ACC112 (cell line): ENCODE data around the gene ARAF.

Experiments
- H2AFZ ChIP-seq: fragments of 200-600 bp; sonication (generic); one replicate; pipeline ENCODE4 v1.6.0; 2017; ENCODE audit warnings: antibody characterized with exemption, low read length; ENCODE audit not compliant: unreplicated experiment
- H3K27ac ChIP-seq: fragments of 200-600 bp; sonication (generic); 2 replicates; pipeline ENCODE4 v1.5.1; 2014; ENCODE audit warnings: low read depth, mild to moderate bottlenecking, antibody characterized with exemption, low read length, moderate library complexity
- H3K27me3 ChIP-seq: fragments of 200-600 bp; sonication (generic); 2 replicates; pipeline ENCODE4 v1.6.1; 2014; ENCODE audit warnings: mild to moderate bottlenecking, antibody characterized with exemption, low read length, moderate library complexity, mixed read lengths; ENCODE audit not compliant: insufficient read depth
- H3K36me3 ChIP-seq: fragments of 200-600 bp; sonication (generic); 2 replicates; pipeline ENCODE4 v1.6.1; 2016; ENCODE audit warnings: mild to moderate bottlenecking, antibody characterized with exemption, low read length, moderate library complexity, mixed read lengths; ENCODE audit not compliant: insufficient read depth
- H3K4me1 ChIP-seq: fragments of 200-600 bp; sonication (generic); one replicate; pipeline ENCODE4 v1.6.1; 2016; ENCODE audit warnings: low read length, mixed read lengths; ENCODE audit not compliant: insufficient read depth, unreplicated experiment, control insufficient read depth
- H3K4me3 ChIP-seq: fragments of 200-600 bp; sonication (generic); 2 replicates; pipeline ENCODE4 v1.5.1; 2014; ENCODE audit warnings: mild to moderate bottlenecking, low read depth, low read length
- H3K79me2 ChIP-seq: fragments of 200-600 bp; sonication (generic); one replicate; pipeline ENCODE4 v1.6.0; 2016; ENCODE audit warnings: low read length; ENCODE audit not compliant: control insufficient read depth, unreplicated experiment, insufficient read depth

The ARAF gene

GRCh38 chrX:47576021-47576898 is 15.3 kb downstream of the ARAF start:
- H3K27me3 ChIP-seq: no peaks in the 10 kb centered on the region
- H3K27ac ChIP-seq: no peak overlapping the region
- H3K79me2 ChIP-seq: no peaks in the 10 kb centered on the region
- H2AFZ ChIP-seq: no peak overlapping the region
- H3K4me3 ChIP-seq: no peak overlapping the region
- peaks cover 5% of the 10 kb centered on the region; the same call in 1 of the 2 replicates for H3K36me3 ChIP-seq
- peaks cover 22% of the 10 kb centered on the region for H3K4me1 ChIP-seq

DNA sequence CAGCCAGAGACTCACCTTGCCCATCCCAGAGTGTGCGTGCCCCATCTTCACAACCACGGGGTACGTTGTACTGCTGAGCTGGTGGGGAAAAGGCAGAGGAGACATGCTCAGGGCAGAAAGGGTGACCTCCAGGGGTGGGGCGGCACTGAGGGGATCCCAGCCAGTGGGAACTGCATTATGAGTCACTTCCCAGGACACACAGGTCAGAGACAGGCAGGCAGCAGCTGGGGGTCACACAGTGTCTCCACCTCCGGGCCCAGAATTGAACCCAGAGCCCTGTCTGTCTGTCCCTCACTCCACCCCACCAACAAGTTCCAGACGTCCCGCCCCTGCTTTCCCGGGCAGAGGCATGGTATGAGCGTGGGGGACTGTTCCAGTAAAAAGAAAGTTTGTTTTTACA is 16.4 kb downstream of the ARAF start:
- H3K36me3 ChIP-seq: no peaks in the 10 kb centered on the region
- H3K27me3 ChIP-seq: no peaks in the 10 kb centered on the region
- H2AFZ ChIP-seq: no peak overlapping the region
- peaks cover 27% of the 10 kb centered on the region for H3K4me1 ChIP-seq
- no peak overlapping the region for H3K27ac ChIP-seq
- peaks cover 2% of the 10 kb centered on the region for H3K79me2 ChIP-seq
- H3K4me3 ChIP-seq: no peak overlapping the region

DNA sequence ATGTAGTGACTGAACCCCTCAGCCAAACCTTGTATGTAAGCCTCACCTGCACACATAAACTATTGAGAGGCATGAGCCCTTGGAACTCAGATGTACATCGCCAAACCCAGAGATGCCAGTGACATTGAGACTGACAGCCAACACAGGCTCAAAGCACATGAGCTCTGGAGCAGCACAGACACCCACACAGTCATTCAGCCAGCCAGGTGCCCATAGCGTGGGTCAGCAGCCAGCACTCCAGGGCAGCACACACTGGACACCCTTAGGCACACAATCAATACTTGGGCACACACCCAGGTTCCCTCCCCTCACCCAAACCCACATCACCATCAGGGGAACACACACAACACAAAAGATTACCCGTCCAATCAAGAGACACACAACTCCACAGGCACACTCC is 16.9 kb downstream of the ARAF start:
- peaks cover 27% of the 10 kb centered on the region for H3K4me1 ChIP-seq
- H3K27ac ChIP-seq: peak overlapping the region; percentile 23; the same call in 1 of the 2 replicates

GRCh38 chrX:47578692-47579091 is 17.7 kb downstream of the ARAF start:
- no peak overlapping the region for H3K4me3 ChIP-seq
- no peaks in the 10 kb centered on the region for H3K36me3 ChIP-seq
- no peaks in the 10 kb centered on the region for H3K27me3 ChIP-seq
- peaks cover 27% of the 10 kb centered on the region for H3K4me1 ChIP-seq
- H3K27ac ChIP-seq: no peak overlapping the region
- H3K79me2 ChIP-seq: peaks cover 15% of the 10 kb centered on the region
- no peak overlapping the region for H2AFZ ChIP-seq

More for the DNA sequence above, 16.9 kb downstream of the ARAF start:
- H2AFZ ChIP-seq: no peak overlapping the region
- H3K4me3 ChIP-seq: no peak overlapping the region
- H3K79me2 ChIP-seq: peaks cover 7% of the 10 kb centered on the region
- no peaks in the 10 kb centered on the region for H3K27me3 ChIP-seq
- H3K36me3 ChIP-seq: no peaks in the 10 kb centered on the region

DNA sequence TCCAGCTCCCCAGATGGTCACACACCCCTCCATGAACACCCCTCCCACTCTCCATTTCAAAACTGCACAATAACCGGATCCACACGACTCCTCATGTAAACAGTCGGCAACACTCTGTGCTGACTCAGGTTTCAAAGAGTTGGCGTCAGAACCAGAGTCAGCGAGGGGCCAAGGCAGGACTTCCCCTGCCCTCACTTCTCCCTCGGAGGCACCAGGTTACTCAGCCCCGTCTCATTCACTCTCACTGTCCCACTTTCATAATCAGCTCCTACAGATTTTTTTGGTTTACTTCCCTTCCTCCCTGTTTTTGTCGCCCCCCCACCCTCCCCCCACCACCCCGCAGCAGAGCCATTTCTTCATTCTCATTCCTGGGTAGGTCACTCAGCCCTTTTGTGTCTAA is 18.5 kb downstream of the ARAF start:
- no peak overlapping the region for H3K4me3 ChIP-seq
- no peaks in the 10 kb centered on the region for H3K27me3 ChIP-seq
- H2AFZ ChIP-seq: no peak overlapping the region
- peaks cover 20% of the 10 kb centered on the region for H3K79me2 ChIP-seq
- peak overlapping the region; percentile 83 for H3K27ac ChIP-seq
- peaks cover 29% of the 10 kb centered on the region for H3K4me1 ChIP-seq
- H3K36me3 ChIP-seq: no peaks in the 10 kb centered on the region

DNA sequence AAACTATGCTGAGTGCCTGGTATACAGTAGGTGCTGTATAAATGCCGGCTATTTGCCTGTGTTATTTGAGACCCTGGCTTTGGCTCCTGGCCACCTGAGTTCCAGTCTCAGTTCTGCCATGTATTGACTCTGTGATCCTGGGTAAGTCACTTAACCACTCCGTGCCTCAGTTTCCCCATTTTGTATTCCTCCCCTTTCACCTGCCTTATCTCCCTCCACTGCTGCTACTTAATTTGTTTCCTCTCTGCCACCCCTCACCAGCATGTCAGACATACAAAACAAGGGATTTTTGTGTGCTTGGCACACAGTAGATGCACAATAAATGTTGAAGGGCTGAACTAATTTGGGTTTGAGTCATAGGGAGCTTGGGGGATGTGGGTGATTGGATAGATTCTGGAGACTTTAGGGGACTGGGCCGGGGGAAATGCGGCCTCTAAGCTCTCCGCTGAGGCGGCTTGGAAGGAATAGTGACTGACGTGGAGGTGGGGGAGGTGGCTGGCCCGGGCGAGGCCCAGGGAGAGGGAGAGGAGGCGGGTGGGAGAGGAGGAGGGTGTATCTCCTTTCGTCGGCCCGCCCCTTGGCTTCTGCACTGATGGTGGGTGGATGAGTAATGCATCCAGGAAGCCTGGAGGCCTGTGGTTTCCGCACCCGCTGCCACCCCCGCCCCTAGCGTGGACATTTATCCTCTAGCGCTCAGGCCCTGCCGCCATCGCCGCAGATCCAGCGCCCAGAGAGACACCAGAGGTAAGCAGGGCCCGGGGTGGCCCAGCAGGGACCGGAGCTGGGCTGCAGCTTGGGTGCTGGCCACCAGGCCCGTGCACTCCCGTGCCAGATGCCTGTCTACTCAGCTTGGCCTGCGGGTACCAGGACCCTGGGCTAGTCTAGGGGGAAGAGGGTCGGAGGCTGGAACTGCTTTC is 21.0 kb downstream of the ARAF start, which contains the start of gene TIMP1:
TIMP1 (plus strand) TSS at position 706 of the 917 bp plus-strand sequence. CDS start 980 bp downstream, outside the sequence.
- Histone ChIP-seq H3K36me3 (no peaks in the 10 kb centered on the region), H3K4me1 (peaks cover 42% of the 10 kb centered on the region), H3K4me3 (peak within 1 kb of the TSS; percentile 79), H3K27me3 (no peaks in the 10 kb centered on the region), H3K79me2 (peaks cover 22% of the 10 kb centered on the region), H3K27ac (peak within 1 kb of the TSS; percentile 62), H2AFZ (no peak within 1 kb of the TSS)

DNA sequence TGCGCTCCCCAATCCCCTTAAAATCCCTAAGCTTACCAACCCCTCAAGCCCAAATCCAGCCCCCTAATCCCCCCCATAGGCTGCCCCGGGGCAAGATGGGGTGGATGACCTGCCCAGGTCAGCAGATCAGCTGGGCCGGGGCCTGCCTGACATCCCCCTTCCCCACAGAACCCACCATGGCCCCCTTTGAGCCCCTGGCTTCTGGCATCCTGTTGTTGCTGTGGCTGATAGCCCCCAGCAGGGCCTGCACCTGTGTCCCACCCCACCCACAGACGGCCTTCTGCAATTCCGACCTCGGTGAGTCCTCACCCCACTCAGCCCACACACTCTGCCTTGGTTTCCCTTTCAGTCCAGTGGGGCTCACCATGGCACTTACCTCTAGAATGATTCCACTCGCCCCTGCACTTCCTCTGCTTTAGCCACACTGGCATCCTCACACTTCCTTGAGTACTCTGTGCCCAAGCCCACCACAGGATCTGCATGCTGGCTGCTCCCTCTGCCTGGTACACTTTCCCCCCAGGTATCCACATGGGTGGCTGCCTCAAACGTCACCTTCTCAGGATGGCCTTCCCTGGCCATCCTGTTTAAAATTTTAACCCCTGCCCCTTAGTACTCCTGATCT is 22.3 kb downstream of the ARAF start:
- Histone ChIP-seq H3K27ac (peak overlapping the region; percentile 62), H2AFZ (no peak overlapping the region), H3K4me3 (peak overlapping the region; percentile 79), H3K79me2 (peaks cover 22% of the 10 kb centered on the region), H3K36me3 (no peaks in the 10 kb centered on the region), H3K4me1 (peaks cover 31% of the 10 kb centered on the region), H3K27me3 (no peaks in the 10 kb centered on the region)

DNA sequence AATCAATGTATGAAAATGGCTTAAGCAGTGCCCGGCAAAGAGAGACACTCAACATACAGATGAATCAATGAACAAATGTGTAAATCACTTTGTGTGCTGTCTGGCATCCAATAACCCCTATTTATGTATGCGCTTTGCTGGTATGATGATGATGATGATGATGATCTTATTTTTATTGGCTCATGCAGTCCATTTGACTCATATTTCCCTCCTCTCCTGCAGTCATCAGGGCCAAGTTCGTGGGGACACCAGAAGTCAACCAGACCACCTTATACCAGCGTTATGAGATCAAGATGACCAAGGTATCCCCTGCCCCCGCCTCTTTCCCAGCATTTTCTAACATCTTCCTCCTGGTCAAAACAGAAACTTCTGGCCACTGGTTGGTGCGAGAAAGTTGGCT is 23.7 kb downstream of the ARAF start:
- Histone ChIP-seq H3K4me1 (peaks cover 21% of the 10 kb centered on the region), H3K36me3 (no peaks in the 10 kb centered on the region), H3K4me3 (peak overlapping the region; percentile 79), H3K27ac (peak overlapping the region; percentile 62), H3K79me2 (peaks cover 22% of the 10 kb centered on the region), H3K27me3 (no peaks in the 10 kb centered on the region), H2AFZ (no peak overlapping the region)

DNA sequence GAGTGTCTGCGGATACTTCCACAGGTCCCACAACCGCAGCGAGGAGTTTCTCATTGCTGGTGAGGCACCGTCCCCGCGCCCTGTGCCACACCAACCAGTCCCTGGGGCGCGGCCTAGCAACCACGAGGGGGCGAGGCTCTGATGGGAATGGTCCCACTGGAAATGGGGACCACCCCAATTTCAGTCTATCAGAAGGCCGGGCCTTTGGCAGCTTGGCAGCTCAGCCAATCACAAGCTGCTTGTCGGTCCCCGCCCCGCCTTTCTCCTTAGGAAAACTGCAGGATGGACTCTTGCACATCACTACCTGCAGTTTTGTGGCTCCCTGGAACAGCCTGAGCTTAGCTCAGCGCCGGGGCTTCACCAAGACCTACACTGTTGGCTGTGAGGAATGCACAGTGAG is 24.3 kb downstream of the ARAF start:
- Histone ChIP-seq H3K4me1 (peaks cover 21% of the 10 kb centered on the region), H3K36me3 (no peaks in the 10 kb centered on the region), H3K4me3 (peak overlapping the region; percentile 79), H3K79me2 (peaks cover 22% of the 10 kb centered on the region), H2AFZ (no peak overlapping the region), H3K27ac (peak overlapping the region; percentile 62), H3K27me3 (no peaks in the 10 kb centered on the region)
